IMR-90 (cell line): ENCODE results near the gene ATP8B3. TPM values are rescaled to one million over a fixed set of nuclear protein-coding genes. Genes with fewer than 3 reads are reported as not detected.

ENCODE experiments used
- ATAC-seq: fragments of 200-7000 bp; cut with Tn5 transposase; 2 replicates; pipeline ENCODE4 v1.9.1; 2020; ENCODE audit warnings: low read depth, mild to moderate bottlenecking, moderate library complexity
- BruUV-seq: library from RNA; stranded (reverse); fragments of 400-500 nt; replicated peaks from 2 replicates; lab custom pipeline; 2021; lab: Mats Ljungman, UMichigan
- CTCF ChIA-PET: fragments of 300-600 bp; formaldehyde crosslinking; extraction: SDS; loops from one replicate; lab custom pipeline; 2021; ENCODE audit warnings: antibody characterized with exemption; lab: Yijun Ruan, JAX
- POLR2A ChIA-PET: fragments of 300-600 bp; sonication (Branson Sonifier 250); formaldehyde crosslinking; loops from one replicate; lab custom pipeline; 2022; ENCODE audit warnings: antibody characterized with exemption; ENCODE audit not compliant: unreplicated experiment; lab: Charles Lee
- DNase-seq: peaks from one replicate; pipeline ENCODE4 v3.0.0; 2013
- H2AFZ ChIP-seq: replicated peaks from 2 replicates; pipeline ENCODE3; 2013; ENCODE audit warnings: low read length, mild to moderate bottlenecking; ENCODE audit not compliant: poor library complexity
- H2AK5ac ChIP-seq: 2 replicates; pipeline ENCODE4 v1.6.1; 2013; ENCODE audit warnings: low read depth, low read length, inconsistent platforms
- H2AK9ac ChIP-seq: replicated peaks from 2 replicates; pipeline ENCODE3; 2013; ENCODE audit warnings: mild to moderate bottlenecking, low read depth, low read length, moderate library complexity; ENCODE audit not compliant: poor library complexity
- H2BK120ac ChIP-seq: 2 replicates; pipeline ENCODE4 v1.6.1; 2013; ENCODE audit warnings: low read depth, low read length, inconsistent platforms
- H2BK15ac ChIP-seq: 3 replicates; pipeline ENCODE4 v1.6.1; 2013; ENCODE audit warnings: low read depth, low read length, inconsistent platforms
- H2BK20ac ChIP-seq: 2 replicates; pipeline ENCODE4 v1.6.1; 2013; ENCODE audit warnings: low read depth, mild to moderate bottlenecking, inconsistent platforms, low read length, moderate library complexity
- H2BK5ac ChIP-seq: 2 replicates; pipeline ENCODE4 v1.6.1; 2013; ENCODE audit warnings: mild to moderate bottlenecking, low read depth, low read length, inconsistent platforms; ENCODE audit not compliant: poor library complexity, severe bottlenecking
- H3K14ac ChIP-seq: replicated peaks from 2 replicates; pipeline ENCODE4 v1.6.1; 2013; ENCODE audit warnings: low read depth, low read length, inconsistent platforms
- H3K18ac ChIP-seq: 2 replicates; pipeline ENCODE4 v1.6.1; 2013; ENCODE audit warnings: low read depth, low read length, control low read depth
- H3K23ac ChIP-seq: 2 replicates; pipeline ENCODE4 v1.6.1; 2013; ENCODE audit warnings: low read depth, low read length, inconsistent platforms
- H3K27ac ChIP-seq: 2 replicates; pipeline ENCODE4 v1.5.1; 2013; ENCODE audit warnings: mild to moderate bottlenecking, control low read depth, low read length; ENCODE audit not compliant: insufficient read depth
- H3K27me3 ChIP-seq: 2 replicates; pipeline ENCODE4 v1.6.1; 2013; ENCODE audit warnings: low read length; ENCODE audit not compliant: control insufficient read depth, insufficient read depth
- H3K36me3 ChIP-seq: 2 replicates; pipeline ENCODE4 v1.6.1; 2013; ENCODE audit warnings: low read length, mixed read lengths; ENCODE audit not compliant: control insufficient read depth, insufficient read depth
- H3K4ac ChIP-seq: 2 replicates; pipeline ENCODE4 v1.6.1; 2013; ENCODE audit warnings: low read depth, low read length, inconsistent platforms
- H3K4me1 ChIP-seq: 2 replicates; pipeline ENCODE4 v1.6.1; 2013; ENCODE audit warnings: low read length, mixed read lengths; ENCODE audit not compliant: control insufficient read depth, insufficient read depth
- H3K4me2 ChIP-seq: 2 replicates; pipeline ENCODE4 v1.6.1; 2013; ENCODE audit warnings: low read depth, mild to moderate bottlenecking, control low read depth, low read length, moderate library complexity
- H3K4me3 ChIP-seq: 2 replicates; pipeline ENCODE4 v1.5.1; 2013; ENCODE audit warnings: low read depth, mild to moderate bottlenecking, control low read depth, low read length, moderate library complexity; ENCODE audit not compliant: insufficient read depth
- H3K56ac ChIP-seq: 2 replicates; pipeline ENCODE4 v1.6.1; 2013; ENCODE audit warnings: low read length, inconsistent platforms; ENCODE audit not compliant: insufficient read depth; ENCODE audit errors: extremely low read depth
- H3K79me1 ChIP-seq, 2 experiments: 2 replicates each; pipeline ENCODE4 v1.6.1; 2013; ENCODE audit warnings: low read length in 2 of 2, inconsistent platforms in 1 of 2, low read depth in 1 of 2
- H3K9ac ChIP-seq: 2 replicates; pipeline ENCODE4 v1.6.1; 2013; ENCODE audit warnings: low read depth, low read length, control low read depth
- H3K9me1 ChIP-seq: 2 replicates; pipeline ENCODE4 v1.6.1; 2013; ENCODE audit warnings: low read length, inconsistent platforms; ENCODE audit not compliant: insufficient read depth
- H3K9me3 ChIP-seq: 2 replicates; pipeline ENCODE4 v1.6.1; 2013; ENCODE audit warnings: low read length; ENCODE audit not compliant: control insufficient read depth, insufficient read depth
- H4K20me1 ChIP-seq: 2 replicates; pipeline ENCODE4 v1.6.1; 2013; ENCODE audit warnings: low read length, inconsistent platforms; ENCODE audit not compliant: insufficient read depth
- H4K5ac ChIP-seq: 2 replicates; pipeline ENCODE4 v1.6.1; 2013; ENCODE audit warnings: mild to moderate bottlenecking, low read depth, low read length, control low read depth
- H4K8ac ChIP-seq, 2 experiments: 2 replicates each; pipeline ENCODE4 v1.6.1; 2013; ENCODE audit warnings: low read depth in 2 of 2, low read length in 2 of 2, control low read depth in 1 of 2, inconsistent platforms in 1 of 2
- H4K91ac ChIP-seq: 2 replicates; pipeline ENCODE4 v1.6.1; 2013; ENCODE audit warnings: low read depth, low read length, inconsistent platforms; ENCODE audit not compliant: insufficient read depth
- BHLHE40 ChIP-seq: fragments of 150-350 bp; IDR thresholded peaks from 2 replicates; pipeline ENCODE4 v1.6.1; 2016; ENCODE audit warnings: mild to moderate bottlenecking, low read depth, low read length
- CEBPB ChIP-seq: IDR thresholded peaks from 2 replicates; pipeline ENCODE4 v1.6.1; 2012; ENCODE audit warnings: low read depth, low read length, improper control_type of control experiment
- CHD1 ChIP-seq: IDR thresholded peaks from 2 replicates; pipeline ENCODE4 v1.6.1; 2012; ENCODE audit warnings: low read depth, low read length, improper control_type of control experiment
- CTCF ChIP-seq: conservative IDR thresholded peaks from 2 replicates; pipeline ENCODE4 v1.5.1; 2012; ENCODE audit warnings: mild to moderate bottlenecking, low read depth, low read length, improper control_type of control experiment
- ELK1 ChIP-seq: fragments of 150-350 bp; IDR thresholded peaks from 2 replicates; pipeline ENCODE4 v1.6.1; 2016; ENCODE audit warnings: low read depth, mild to moderate bottlenecking, low read length, moderate library complexity, borderline replicate concordance
- FOS ChIP-seq: fragments of 150-350 bp; IDR thresholded peaks from 2 replicates; pipeline ENCODE4 v1.6.1; 2016; ENCODE audit warnings: low read depth, low read length
- MAFK ChIP-seq: IDR thresholded peaks from 2 replicates; pipeline ENCODE4 v1.6.1; 2012; ENCODE audit warnings: low read depth, low read length, improper control_type of control experiment
- MAZ ChIP-seq: IDR thresholded peaks from 2 replicates; pipeline ENCODE4 v1.6.1; 2012; ENCODE audit warnings: low read depth, mild to moderate bottlenecking, low read length, improper control_type of control experiment, moderate library complexity, borderline replicate concordance
- MXI1 ChIP-seq: IDR thresholded peaks from 2 replicates; pipeline ENCODE4 v1.6.1; 2012; ENCODE audit warnings: low read depth, mild to moderate bottlenecking, low read length, moderate library complexity, borderline replicate concordance
- NFE2L2 ChIP-seq: fragments of 150-350 bp; IDR thresholded peaks from 2 replicates; pipeline ENCODE4 v1.6.1; 2016; ENCODE audit warnings: low read depth, mild to moderate bottlenecking, low read length
- POLR2A ChIP-seq: IDR thresholded peaks from 2 replicates; pipeline ENCODE4 v1.6.1; 2012; ENCODE audit warnings: mild to moderate bottlenecking, low read depth, low read length
- RAD21 ChIP-seq: IDR thresholded peaks from 2 replicates; pipeline ENCODE4 v1.6.1; 2012; ENCODE audit warnings: low read length, improper control_type of control experiment
- RCOR1 ChIP-seq: IDR thresholded peaks from 2 replicates; pipeline ENCODE4 v1.6.1; 2012; ENCODE audit warnings: mild to moderate bottlenecking, low read length, improper control_type of control experiment; ENCODE audit not compliant: insufficient replicate concordance
- RFX5 ChIP-seq: IDR thresholded peaks from 2 replicates; pipeline ENCODE4 v1.8.0; 2012; ENCODE audit warnings: low read depth, mild to moderate bottlenecking, low read length, moderate library complexity
- SMC3 ChIP-seq: fragments of 150-350 bp; IDR thresholded peaks from 2 replicates; pipeline ENCODE4 v1.6.1; 2016; ENCODE audit warnings: low read depth, mild to moderate bottlenecking, antibody characterized with exemption, low read length, moderate library complexity
- USF2 ChIP-seq: fragments of 150-350 bp; IDR thresholded peaks from 2 replicates; pipeline ENCODE4 v1.6.1; 2017; ENCODE audit warnings: mild to moderate bottlenecking, antibody characterized with exemption, low read length, low read depth
- WGBS, 2 experiments: methylation state at CpG; one replicate each; pipeline versions ENCODE4 v1.1.5 to v1.1.7; 2013; ENCODE audit warnings: missing lambda C conversion rate in 2 of 2; ENCODE audit not compliant: insufficient read length in 1 of 2; ENCODE audit errors: extremely low coverage in 2 of 2; 5-methylcytosine and 5-hydroxymethylcytosine counted together
- dilution Hi-C: fragments of 300-500 bp; cut with HindIII; formaldehyde crosslinking; loops from one replicate; pipeline ENCODE4 v1.14.3; 2018; ENCODE audit warnings: low sequenced_read_pairs; ENCODE audit not compliant: unreplicated experiment
- in situ Hi-C: fragments of 300-500 bp; cut with MboI; formaldehyde crosslinking; loops from 3 replicates; pipeline ENCODE4 v1.14.3; 2019; ENCODE audit warnings: low sequenced_read_pairs, inconsistent platforms, mixed read lengths
- intact Hi-C: fragments of 100-400 bp; cut with micrococcal nuclease; formaldehyde crosslinking; loops from 2 replicates; pipeline ENCODE4 v1.10.0; 2022
- polyA plus RNA-seq, 3 experiments: library from polyadenylated mRNA; depleted of rRNA; stranded (reverse); fragments of >200 nt; gene quantifications; 2 replicates each; pipeline ENCODE4 v1.2.3, GENCODE V29; 2012; ENCODE audit warnings: low replicate concordance in 1 of 3
- total RNA-seq: library from RNA; depleted of rRNA; stranded (reverse); fragments of >200 nt; gene quantifications from 2 replicates; pipeline ENCODE4 v1.2.3, GENCODE V29; 2012

ATP8B3 gene
- total and polyA plus RNA-seq, 2 of the 4 experiments (the other 2 are of a cell fraction) = 1.6 to 8.1 TPM

GRCh38 chr19:1822210-1822609, 10.1 kb upstream of the ATP8B3 start:
- CTCF ChIA-PET = no interaction called here

More at GRCh38 chr19:1822210-1822609, 10.1 kb upstream of the ATP8B3 start:
- BruUV-seq = no TSS peak
- Histone ChIP-seq H3K23ac (no peak overlapping the region), H3K9ac (no peak overlapping the region), H4K20me1 (peaks cover 13% of the 10 kb centered on the region), H3K27me3 (no peaks in the 10 kb centered on the region), H2BK15ac (no peak overlapping the region), H3K27ac (no peak overlapping the region), H2AK5ac (no peak overlapping the region), H3K4me2 (no peak overlapping the region), H3K56ac (no peak overlapping the region), H3K4me1 (peaks cover 4% of the 10 kb centered on the region; the same call in 1 of the 2 replicates), H3K9me3 (no peaks in the 10 kb centered on the region), H3K36me3 (peaks cover 51% of the 10 kb centered on the region), H2BK20ac (no peak overlapping the region), H3K18ac (no peak overlapping the region), H3K4me3 (no peak overlapping the region), H3K79me1 (peaks cover 0 to 34% of the 10 kb centered on the region in 2 experiments; a peak in 3 of 4 replicates), H4K8ac (no peak overlapping the region), H2BK120ac (no peak overlapping the region), H2AFZ (no peak overlapping the region), H4K5ac (no peak overlapping the region), H3K9me1 (no peaks in the 10 kb centered on the region), H3K14ac (no peak overlapping the region), H4K91ac (no peak overlapping the region), H2AK9ac (no peak overlapping the region), H3K4ac (no peak overlapping the region), H2BK5ac (no peak overlapping the region)
- POLR2A ChIA-PET = no interaction called here
- intact Hi-C loops = no loop called here
- TF ChIP-seq SMC3 (no peak), MXI1 (no peak), USF2 (no peak), CEBPB (no peak), BHLHE40 (no peak), POLR2A (no peak), RAD21 (no peak), RFX5 (no peak), ELK1 (no peak), CTCF (no peak), FOS (no peak), MAZ (no peak), NFE2L2 (no peak), CHD1 (no peak), MAFK (no peak), RCOR1 (no peak)
- DNase-seq (no peak), ATAC-seq (no peak)
- dilution Hi-C loops = no loop called here
- in situ Hi-C loops = no loop called here
- 95% methylated on average over 8 of the region's 19 CpGs; no CpG with 5 or more reads in 1 of the 2 experiments for WGBS, 2 experiments
